GM18499 (cell line): ENCODE data around the gene JPH2.

Experiments
- ATAC-seq: cut with Tn5 transposase; IDR thresholded peaks from one replicate; pipeline ENCODE4 v1.9.1; 2021; ENCODE audit warnings: moderate number of reproducible peaks; ENCODE audit not compliant: insufficient read depth, unreplicated experiment

Gene JPH2

DNA sequence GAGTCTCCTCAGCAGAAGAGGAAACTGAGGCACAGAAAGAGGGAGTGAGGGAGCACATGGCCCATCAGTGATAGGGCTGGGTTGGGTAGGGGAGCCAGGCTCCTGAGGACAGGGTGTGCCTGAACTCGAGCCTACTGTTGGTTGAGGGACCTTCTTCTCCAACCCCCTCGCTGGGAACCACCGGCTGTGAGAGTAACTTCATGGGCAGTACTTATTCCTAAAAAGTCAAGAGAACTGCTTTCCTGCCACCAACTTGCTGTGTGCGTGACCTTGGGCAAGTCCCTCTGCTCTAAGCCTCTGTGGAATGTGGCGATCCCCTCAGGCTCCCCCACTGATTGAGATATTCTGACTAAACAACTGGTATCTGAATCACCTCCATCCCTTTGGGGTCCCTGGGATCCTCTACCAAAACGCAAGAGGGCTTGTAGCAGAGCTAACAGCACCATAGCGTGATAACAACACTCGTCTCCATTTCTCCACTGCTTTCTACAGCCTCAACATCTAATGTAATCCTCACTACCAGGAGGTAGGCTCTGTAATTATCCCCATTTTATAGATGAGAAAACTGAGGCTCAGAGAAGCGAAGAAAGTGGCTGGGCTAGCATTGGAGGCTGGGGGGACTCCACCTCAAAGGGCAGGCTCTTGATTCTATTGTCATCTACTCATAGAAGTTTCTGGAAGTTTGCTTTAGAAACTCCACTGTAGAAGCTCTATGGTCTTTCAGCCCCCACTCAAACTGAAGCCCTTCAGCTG lies 76.0 kb downstream of the JPH2 start:
- ATAC-seq: no peak

DNA sequence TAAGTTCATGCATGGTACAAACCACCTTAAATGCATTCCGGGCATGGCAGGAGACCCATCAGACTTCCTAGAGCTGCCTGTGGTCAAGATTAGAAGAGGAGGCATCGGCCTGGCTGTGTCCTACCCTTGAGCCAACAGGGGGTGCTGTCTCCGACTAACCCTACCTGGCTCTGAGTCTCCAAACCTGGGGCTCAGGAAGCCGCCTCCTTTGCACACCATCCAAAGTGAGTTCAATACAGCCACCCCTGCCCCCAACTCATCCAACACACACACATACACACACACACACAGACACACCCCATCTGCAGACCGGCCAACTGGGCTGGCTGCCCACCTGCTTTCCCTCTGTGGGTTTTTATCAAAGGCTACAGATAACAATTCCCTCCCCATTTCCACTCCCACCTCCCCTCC lies 77.0 kb downstream of the JPH2 start:
- ATAC-seq: no peak

DNA sequence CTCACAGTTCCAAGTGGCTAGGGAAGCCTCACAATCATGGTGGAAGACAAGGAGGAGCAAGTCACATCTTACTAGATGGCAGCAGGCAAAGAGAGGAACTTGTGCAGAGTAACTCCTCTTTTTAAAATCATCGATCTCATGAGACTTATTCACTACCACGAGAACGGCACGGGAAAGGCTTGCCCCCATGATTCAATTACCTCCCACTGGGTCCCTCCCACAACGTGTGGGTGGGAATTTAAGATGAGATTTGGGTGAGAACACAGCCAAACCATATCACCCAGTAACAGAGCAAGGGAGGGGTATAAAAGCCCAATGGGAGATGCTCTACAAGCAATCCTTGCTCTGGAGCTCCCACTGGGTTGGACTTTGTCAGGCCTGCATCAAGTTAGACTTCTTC lies 80.4 kb downstream of the JPH2 start:
- no peak for ATAC-seq

DNA sequence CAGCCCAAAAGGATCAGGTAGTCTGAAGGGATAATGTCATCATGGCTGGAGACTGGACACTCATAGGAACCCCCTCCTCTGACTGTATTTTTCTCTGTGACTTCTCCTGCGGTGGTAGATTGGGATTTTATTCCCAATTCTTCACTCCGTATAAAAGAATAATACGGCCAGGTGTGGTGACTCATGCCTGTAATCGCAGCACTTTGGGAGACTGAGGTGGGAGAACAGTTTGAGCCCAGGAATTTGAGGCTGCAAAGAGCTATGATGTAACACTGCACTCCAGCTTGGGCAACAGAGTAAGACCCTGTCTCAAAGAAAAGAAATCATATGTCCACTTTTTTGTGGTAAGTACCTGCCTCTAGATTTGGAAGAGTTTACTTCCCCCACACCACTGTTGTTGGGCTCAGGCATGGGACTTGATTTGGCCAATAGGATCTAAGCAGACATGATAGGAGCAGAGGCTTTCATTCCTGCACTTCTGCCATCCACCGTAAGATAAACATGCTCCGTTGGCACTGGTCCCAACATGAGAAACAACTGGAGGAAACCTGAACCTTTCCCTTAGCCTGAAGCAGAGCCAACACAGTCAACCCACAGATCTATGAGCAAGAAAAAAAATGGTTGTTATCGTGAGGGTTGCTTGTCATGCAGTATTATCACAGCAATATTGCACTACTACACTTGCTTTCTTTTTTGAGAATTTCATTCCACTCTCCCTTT lies 82.0 kb downstream of the JPH2 start:
- ATAC-seq: no peak

DNA sequence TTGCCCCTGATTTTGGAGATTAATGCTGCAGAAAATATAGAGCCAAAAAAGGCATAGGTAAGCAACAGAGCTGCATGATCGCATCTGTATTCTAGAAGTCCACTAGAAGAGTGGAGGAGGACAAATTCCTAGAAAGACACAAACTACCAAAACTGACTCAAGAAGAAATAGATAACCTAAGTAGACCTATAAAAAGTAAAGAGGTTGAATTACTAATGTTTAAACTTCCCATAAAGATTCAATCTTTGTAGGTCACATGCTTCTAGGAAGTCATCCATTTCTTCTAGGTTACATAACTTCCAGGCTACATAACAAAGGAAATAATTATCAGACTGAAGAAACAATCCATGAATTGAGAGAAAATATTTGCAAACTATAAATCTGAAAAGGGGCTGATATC lies 84.4 kb downstream of the JPH2 start:
- ATAC-seq: no peak

DNA sequence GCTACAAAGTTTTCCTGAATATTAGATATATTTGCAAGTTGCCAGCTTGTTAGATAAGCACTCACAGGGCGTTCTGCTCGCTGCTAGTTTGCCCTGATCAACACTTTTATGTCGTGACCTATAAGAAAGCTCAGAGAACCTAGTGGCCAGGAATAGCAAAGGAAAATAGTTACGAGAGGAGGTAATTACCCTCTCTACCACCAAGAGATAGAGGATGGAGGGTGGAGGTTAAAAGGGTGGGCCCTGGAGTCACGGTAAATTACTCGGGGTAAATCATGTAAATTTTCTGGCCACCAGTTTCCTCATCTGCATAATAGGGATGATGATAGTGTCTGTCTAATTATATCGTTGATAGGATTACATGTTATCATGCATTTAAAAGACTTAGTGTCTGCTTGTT lies 87.2 kb downstream of the JPH2 start:
- no peak for ATAC-seq

DNA sequence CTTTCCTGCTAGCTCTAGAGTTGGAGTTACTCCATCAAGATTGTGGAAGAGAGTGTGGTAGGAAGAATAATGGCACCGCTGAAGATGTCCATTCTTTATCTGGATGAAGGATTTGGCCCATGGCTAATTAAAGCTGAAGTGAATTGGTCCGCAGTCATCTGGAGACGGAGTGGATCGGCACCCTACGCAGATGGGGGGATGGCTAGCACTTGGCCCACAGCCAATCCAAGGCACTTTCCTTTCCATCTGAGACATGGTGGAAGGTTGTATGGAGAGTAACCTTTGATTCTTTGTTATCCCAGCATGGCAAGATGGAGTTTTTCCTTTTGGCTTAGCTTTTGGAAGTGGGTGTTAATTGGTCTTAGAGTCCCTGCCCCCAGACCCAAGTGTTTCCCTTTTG lies 88.3 kb downstream of the JPH2 start:
- ATAC-seq: no peak

DNA sequence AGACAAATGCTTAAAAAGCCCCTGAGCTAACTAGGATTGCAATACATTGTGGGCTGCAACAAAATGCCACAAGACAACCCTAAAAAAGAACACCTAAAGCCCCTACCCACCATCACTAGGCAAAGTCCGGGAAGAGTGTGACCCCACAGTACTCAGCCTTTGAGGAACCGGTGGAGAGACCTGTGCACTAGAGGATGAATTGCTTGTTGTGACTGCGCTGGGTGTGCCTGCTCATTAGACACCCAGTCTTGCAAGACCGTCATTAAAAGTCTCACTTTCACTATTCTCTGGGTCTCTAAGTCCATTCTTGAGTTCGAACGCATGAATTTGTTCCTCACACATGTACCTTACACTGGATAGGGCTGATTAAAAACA lies 88.7 kb downstream of the JPH2 start:
- no peak for ATAC-seq

DNA sequence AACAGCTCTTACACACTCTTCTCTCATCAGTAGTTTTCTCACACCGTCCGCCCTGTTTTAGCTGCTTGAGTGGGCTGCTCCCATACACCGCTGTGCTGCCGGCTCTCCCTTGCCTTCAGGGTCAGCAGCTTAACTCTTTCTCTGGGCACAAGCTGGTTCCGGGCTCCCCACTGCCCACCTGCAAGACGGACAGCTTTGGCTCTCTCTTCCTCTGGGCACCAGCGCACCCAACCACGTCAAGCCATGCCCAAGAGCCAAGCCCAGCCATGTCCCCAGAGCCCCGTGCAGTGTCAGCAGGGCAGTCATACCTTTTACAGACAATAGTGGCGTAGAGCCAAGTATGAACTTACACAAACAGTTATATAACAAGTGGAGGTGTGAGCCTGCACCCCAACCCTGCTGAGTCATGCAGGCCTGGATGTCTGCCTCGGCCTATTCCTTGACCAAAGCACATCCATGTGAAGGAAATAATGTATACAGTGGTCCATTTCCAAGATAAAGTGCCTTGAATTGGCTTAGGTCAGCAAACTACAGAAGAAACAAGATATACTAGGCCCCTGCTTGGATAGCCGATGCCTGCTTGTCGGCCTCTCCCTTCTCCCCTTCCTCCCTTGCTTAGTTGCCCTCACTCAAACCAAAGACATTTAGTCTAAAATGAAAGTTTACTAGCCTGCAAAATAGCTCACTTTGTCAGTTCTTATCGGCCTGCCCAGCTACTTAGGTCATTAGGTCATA lies 89.3 kb downstream of the JPH2 start:
- no peak for ATAC-seq

DNA sequence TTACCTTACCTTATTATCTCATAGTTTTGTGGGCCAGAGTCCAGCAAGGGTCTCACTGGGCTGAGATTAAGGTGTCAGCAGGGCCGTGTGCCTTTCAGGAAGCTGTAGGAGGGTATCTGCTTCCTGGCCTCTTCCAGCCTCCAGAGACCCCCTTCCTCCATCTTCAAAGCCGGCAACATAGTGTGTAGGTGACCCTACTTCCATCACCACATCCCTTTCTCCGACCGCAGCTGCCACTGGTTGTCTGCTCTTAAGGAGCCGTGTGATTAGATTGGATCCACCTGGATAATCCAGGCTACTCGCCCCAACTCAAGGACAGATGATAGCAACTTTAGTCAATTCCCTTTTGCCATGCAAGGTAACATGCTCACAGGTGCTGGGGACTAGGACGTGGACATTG lies 91.2 kb downstream of the JPH2 start:
- no peak for ATAC-seq

DNA sequence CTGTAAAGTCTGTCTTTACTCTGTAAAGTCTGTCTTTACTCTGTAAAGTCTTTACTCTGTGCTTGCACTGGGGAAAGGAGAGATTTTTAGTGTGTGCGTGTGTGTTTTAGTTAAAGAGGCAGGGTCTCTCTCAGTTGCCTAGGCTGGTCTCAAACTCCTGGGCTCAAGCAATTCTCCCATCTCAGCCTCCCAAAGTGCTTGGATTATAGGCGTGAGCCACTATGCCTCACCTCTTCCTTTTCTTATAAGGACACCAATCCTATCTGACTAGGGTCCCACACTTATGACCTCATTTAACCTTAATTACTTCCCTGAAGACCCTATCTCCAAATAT lies 93.8 kb downstream of the JPH2 start:
- no peak for ATAC-seq

DNA sequence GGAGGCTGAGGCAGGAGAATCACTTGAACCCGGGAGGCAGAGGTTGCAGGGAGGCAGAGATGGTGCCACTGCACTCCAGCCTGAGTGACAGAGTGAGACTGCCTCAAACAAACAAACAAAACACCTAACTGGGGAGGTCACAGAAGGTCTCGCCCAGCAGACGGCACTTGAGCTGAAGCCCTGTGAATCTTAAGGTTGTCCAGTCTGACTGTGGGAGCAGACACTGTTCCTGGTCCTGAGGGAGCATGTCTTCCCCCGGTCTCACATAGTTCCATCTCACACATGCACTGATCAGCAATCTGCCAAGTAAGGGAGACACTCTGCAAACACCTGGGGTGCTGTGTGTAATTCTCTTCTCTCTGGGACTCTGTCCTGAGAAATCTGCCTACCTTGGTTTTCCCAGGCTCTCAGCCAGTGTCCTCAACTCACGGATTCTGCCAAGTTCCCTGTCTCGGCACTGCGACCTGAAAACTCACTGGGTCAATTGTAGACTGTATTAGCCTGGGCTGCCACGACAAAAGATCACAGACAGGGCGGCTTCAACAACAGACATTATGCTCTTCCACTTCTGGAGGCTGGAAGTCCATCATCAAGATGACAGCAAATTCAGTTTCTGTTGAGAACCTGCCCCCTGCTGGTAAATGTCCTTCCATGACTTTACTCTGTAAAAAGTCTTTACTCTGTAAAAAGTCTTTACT lies 94.3 kb downstream of the JPH2 start:
- no peak for ATAC-seq

DNA sequence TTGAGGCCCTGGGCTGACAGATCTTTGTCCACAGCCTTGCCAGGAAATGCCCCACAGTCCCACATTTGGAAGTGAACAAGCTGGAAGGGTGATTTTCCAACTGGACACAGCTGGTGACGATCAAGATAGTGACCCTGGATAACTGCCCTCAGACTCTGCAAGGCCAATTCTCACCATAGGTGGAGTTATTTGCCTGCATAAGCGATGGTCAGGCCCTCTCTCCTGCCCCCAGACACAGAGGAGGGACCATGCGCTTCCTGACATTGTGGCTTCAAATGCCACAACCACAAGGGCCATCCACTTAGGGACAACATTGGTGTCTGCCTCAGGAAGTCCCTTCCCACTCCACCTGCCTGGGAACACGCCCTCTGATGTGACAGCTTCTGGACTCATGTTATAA lies 96.0 kb downstream of the JPH2 start:
- ATAC-seq: no peak

DNA sequence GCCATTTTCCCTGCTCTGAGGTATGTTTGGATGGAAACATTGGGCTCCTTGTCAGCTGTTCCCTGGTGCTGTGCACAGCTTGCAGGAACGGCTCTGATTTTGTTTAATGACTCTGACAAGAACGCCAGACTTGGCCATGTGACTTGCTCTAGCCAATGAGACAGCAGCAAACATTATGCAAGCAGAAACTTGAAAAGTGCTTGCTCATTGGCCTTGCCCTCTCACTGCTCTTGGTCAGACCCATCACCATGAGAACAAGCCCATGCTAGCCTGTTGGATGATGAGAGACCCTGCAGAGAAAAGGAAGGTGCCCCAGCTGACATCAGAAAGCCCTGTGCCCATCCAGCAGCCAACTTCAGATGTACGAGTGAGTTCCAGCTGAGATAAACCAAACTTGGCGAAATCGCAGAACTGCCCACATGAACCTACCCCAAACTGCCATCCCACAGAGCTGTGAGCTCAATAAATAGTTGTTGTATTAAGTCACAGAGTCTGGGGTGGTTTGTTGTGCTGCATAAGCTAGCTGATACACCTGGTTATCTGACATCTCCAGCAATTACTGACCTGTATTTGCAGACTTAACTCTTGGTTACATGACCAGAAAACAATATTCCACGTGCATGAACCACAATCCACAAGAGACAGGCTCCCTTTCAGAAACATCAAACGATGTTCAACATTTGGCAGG lies 96.9 kb downstream of the JPH2 start:
- no peak for ATAC-seq

DNA sequence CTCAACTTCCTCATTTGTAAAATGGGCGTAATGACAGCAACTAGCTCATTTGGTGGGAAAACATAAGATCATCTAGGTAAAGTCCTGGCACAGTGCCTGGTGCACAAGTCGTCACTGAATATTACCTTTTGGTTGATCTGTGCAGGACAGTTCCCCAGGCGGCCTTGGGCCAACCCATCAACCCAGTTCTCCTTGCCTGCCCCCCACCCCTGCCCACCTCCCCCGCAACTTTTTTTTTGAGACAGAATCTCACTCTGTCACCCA lies 99.2 kb downstream of the JPH2 start:
- no peak for ATAC-seq

DNA sequence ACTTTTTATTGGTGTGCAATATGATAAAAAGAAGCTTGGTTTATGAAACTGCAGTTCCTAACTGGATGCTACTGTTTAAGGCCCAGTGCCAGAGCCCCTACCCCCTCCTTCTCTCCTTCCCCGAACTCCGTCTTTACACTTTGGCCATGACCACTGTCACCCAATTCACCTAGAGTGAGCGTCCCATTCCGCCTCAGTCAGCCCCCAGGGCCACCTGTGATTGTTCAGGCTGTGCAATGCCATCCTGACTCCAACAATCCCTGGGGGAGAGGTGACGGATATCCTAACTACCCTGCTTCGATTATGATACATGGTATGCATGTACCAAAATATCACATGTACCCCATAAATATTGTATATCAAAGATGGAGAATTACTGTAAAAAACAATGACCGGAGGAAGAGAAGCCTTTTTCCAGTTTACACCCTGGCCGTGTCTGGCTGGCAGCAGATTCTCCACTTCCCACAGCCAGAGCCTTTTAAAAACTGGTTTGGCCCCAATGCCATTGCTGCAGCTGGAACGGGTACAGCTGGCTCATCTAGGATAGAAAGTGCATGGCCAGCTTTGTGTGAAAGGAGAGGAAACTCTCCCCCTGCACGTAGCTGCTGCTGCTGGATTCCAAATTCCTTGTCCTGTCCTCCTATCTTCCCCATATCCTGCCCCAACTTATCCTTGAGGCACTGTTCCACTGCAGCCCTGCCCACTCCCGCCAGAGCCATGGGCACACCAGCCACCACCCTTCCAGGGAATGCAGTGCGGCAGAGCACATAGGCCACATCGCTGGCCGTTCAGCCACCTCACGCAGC lies 99.7 kb downstream of the JPH2 start:
- no peak for ATAC-seq

DNA sequence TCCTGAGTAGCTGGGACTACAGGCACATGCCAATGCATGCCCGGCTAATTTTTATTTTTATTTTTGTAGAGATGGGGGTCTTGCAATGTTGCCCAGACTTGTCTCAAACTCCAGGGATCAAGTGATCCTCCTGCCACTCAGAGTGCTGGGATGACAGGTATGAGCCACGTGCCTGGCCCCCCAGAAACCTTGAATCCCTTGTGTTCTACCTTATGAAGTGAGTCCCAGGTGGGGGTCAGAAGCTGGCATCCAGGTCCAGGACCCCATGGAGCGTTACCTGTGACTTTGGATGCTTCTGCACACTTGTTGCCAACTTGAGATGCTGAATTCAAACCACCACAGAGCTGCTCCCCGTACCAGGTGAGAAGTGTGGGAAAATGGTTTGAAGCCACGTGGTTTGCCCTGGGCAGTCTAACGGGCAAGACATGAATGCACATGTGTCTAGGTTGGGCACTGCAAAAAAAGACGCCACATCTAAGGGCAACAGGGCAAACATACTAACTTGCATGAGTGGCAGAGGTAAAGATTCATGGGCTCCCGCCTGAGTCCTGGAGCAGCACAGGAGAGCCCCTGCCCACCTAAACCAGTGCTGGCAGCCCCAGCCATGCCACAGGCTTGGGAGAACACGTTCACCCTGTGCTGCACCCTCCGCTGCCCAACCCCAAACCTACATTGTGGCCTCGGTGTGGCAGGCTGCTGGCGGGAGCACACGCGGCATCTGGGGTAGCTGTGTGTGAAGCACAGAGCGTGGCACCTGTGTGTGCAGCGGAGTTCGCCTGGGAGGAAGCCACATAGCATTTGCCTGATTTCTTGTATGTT lies 101.2 kb downstream of the JPH2 start:
- ATAC-seq: no peak

DNA sequence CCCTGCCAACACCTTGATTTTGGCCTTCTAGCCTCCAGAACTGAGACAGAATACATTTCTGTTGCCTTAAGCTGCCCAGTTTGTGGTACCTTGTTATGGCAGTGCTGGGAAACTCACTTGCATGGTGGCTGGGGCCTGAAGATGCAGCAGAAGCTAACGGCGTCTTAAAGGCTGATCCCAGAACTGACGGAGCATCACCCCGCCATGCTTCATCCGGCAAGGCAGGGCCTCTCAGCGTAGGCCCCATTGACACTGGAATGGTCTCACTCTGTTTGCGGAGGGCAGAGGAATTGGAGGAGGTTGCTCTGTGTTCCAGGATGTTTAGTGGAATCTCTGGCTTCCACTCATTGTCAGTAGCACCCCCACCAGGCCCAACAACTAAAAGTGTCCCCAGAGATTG lies 102.1 kb downstream of the JPH2 start:
- no peak for ATAC-seq

DNA sequence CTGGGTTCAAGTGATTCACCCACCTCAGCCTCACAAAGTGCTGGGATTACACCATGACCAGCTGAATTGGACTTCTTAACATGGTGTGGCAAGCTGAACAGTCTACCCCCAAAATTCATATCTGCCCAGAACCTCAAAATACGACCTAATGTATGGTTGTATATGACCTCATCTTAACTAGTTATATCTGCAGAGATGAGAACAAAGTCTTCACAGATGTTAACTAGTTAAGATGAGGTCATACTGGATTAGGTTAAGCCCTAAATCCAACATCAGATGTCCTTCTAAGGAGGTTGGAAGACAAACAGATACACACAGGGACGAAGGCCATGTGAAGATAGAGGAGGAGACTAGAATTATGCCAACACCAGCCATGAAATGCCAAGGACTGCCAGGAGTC lies 102.5 kb downstream of the JPH2 start:
- no peak for ATAC-seq
